Muscle layer of duodenum (tissue), 2 donors: ENCODE measurements around the gene PACSIN1.
A peak's percentile ranks its signal among the peaks of the same experiment; 100 is the strongest.

Source experiments
- H3K27ac ChIP-seq: one replicate; pipeline ENCODE4 v1.7.0; 2013; ENCODE audit warnings: mild to moderate bottlenecking, low read length
- H3K27me3 ChIP-seq: one replicate; pipeline ENCODE4 v1.7.0; 2013; ENCODE audit warnings: low read depth, mild to moderate bottlenecking, control low read depth, low read length
- H3K36me3 ChIP-seq, 2 donors: one replicate each; pipeline ENCODE4 v1.7.0; 2013; ENCODE audit warnings: low read length in 2 of 2, control low read depth in 1 of 2, mild to moderate bottlenecking in 1 of 2; ENCODE audit not compliant: insufficient read depth in 2 of 2, control insufficient read depth in 1 of 2
- H3K4me1 ChIP-seq, 2 donors: one replicate each; pipeline ENCODE4 v1.7.0; 2013; ENCODE audit warnings: low read length in 2 of 2, mild to moderate bottlenecking in 2 of 2, control low read depth in 1 of 2, moderate library complexity in 1 of 2; ENCODE audit not compliant: insufficient read depth in 2 of 2, control insufficient read depth in 1 of 2
- H3K4me3 ChIP-seq, 2 donors: one replicate each; pipeline ENCODE4 v1.7.0; 2013; ENCODE audit warnings: low read length in 2 of 2, low read depth in 1 of 2, mild to moderate bottlenecking in 1 of 2
- H3K9me3 ChIP-seq, 2 donors: one replicate each; pipeline ENCODE4 v1.7.0; 2013; ENCODE audit warnings: low read length in 2 of 2, control low read depth in 1 of 2, mild to moderate bottlenecking in 1 of 2; ENCODE audit not compliant: control insufficient read depth in 1 of 2
- donor health status: healthy.

The PACSIN1 gene, protein sequence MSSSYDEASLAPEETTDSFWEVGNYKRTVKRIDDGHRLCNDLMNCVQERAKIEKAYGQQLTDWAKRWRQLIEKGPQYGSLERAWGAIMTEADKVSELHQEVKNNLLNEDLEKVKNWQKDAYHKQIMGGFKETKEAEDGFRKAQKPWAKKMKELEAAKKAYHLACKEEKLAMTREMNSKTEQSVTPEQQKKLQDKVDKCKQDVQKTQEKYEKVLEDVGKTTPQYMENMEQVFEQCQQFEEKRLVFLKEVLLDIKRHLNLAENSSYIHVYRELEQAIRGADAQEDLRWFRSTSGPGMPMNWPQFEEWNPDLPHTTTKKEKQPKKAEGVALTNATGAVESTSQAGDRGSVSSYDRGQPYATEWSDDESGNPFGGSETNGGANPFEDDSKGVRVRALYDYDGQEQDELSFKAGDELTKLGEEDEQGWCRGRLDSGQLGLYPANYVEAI

DNA sequence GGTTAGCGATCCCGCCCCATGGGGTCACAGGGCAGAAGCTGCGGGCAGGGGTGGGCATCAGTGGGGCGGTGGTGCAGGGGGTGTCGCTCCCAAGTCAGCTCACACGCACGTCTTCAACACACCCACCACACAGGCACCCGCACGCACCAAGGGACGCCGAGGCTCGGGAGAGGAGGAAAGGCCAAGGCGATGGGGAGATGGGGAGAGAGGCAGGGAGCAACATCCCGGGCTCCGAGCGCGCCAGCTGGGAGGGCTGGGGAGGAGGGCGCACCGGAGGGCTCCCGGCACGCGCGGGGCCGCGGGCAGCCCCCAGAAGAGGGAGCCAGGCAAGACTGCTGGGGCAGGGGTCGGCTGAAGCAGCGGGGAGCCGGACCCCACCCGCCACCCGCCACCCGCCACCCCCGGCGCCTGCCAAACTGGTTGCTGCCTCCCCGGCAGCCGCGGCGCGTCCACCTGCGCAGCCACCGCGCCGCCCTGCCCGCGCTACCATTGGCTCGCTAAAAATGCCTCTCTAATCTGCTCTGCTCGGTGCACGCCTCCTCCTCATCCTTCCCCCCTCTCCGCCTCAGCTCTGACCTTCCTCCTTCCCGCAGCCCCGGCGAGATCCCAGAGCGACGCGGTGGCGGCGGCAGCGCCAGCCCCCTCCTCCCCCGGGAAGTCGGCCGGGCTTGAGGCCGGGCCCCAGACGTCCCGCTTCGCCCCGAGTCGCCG lies at the start of gene PACSIN1:
PACSIN1 (plus strand) TSS at position 546 of the 711 bp plus-strand sequence. CDS start 60,230 bp downstream, outside the sequence.
- Histone ChIP-seq H3K4me1 (peaks cover 0 to 9% of the 10 kb centered on the region in 2 donors), H3K4me3 (peak within 1 kb of the TSS in 1 of 2 donors; percentile 56), H3K36me3 (no peaks in the 10 kb centered on the region), H3K27ac (no peak within 1 kb of the TSS), H3K27me3 (peaks cover 12% of the 10 kb centered on the region), H3K9me3 (no peaks in the 10 kb centered on the region)

GRCh38 chr6:34416877-34417371 lies 49.0 kb upstream of the PACSIN1 start:
- Histone ChIP-seq H3K27ac (no peak overlapping the region), H3K27me3 (no peaks in the 10 kb centered on the region), H3K9me3 (no peaks in the 10 kb centered on the region), H3K4me1 (peaks cover 0 to 6% of the 10 kb centered on the region in 2 donors), H3K4me3 (no peak overlapping the region), H3K36me3 (peaks cover 39 to 45% of the 10 kb centered on the region in 2 donors)

- Histone ChIP-seq H3K4me3 (no peak overlapping the region), H3K36me3 (peaks cover 51 to 59% of the 10 kb centered on the region in 2 donors), H3K27me3 (no peaks in the 10 kb centered on the region), H3K9me3 (no peaks in the 10 kb centered on the region), H3K27ac (no peak overlapping the region), H3K4me1 (peaks cover 0 to 9% of the 10 kb centered on the region in 2 donors)
Observed at GRCh38 chr6:34418367-34418766, 47.5 kb upstream of the PACSIN1 start.

DNA sequence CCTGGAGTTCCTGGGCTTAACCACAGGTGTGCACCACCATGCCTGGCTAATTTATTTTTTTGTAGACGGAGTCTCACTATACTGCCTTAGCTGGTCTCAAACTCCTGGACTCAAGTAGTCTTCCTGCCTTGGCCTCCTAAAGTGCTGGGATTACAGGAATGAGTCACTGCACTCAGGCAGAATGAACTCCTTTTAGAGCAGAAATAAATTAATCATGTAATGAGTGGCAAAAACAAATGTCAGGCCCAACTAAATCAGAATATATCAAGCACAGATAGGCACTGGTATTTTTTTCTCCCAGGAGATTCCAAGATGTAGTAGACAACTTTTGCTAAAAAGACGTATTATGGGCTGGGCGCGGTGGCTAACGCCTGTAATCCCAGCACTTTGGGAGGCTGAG lies 42.6 kb upstream of the PACSIN1 start:
- Histone ChIP-seq H3K4me1 (peaks cover 10 to 19% of the 10 kb centered on the region in 2 donors), H3K36me3 (peaks cover 44 to 56% of the 10 kb centered on the region in 2 donors), H3K9me3 (no peaks in the 10 kb centered on the region), H3K27ac (no peak overlapping the region), H3K4me3 (no peak overlapping the region), H3K27me3 (no peaks in the 10 kb centered on the region)

- Histone ChIP-seq H3K9me3 (no peaks in the 10 kb centered on the region), H3K4me1 (peaks cover 10 to 19% of the 10 kb centered on the region in 2 donors), H3K4me3 (peak overlapping the region; percentile 66 to 94), H3K27me3 (no peaks in the 10 kb centered on the region), H3K36me3 (peaks cover 38 to 49% of the 10 kb centered on the region in 2 donors), H3K27ac (peak overlapping the region; percentile 92)
Observed at GRCh38 chr6:34424200-34425131, 41.4 kb upstream of the PACSIN1 start.

DNA sequence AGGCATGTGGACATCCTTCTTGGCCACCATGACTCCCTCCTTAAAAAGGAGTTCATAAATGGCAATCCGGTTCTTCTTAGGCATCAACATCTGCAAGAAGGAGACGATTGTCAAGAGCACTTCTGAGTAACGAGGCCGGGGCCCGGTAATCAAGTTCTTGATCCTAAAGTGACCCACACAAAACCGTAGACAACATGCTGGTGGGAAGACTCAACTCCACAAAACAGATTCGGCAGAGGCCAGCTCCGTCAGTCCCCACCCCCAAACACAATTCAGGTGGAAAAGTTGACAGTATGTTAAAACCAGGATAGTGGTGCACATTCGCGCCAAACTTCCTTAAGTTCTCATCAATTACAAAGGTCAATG lies 40.8 kb upstream of the PACSIN1 start:
- no peaks in the 10 kb centered on the region for H3K9me3 ChIP-seq
- H3K27me3 ChIP-seq: no peaks in the 10 kb centered on the region
- H3K4me1 ChIP-seq: peaks cover 10 to 19% of the 10 kb centered on the region in 2 donors
- peaks cover 35 to 43% of the 10 kb centered on the region in 2 donors for H3K36me3 ChIP-seq
- H3K4me3 ChIP-seq: peak overlapping the region; percentile 66 to 94
- peak overlapping the region; percentile 92 for H3K27ac ChIP-seq

DNA sequence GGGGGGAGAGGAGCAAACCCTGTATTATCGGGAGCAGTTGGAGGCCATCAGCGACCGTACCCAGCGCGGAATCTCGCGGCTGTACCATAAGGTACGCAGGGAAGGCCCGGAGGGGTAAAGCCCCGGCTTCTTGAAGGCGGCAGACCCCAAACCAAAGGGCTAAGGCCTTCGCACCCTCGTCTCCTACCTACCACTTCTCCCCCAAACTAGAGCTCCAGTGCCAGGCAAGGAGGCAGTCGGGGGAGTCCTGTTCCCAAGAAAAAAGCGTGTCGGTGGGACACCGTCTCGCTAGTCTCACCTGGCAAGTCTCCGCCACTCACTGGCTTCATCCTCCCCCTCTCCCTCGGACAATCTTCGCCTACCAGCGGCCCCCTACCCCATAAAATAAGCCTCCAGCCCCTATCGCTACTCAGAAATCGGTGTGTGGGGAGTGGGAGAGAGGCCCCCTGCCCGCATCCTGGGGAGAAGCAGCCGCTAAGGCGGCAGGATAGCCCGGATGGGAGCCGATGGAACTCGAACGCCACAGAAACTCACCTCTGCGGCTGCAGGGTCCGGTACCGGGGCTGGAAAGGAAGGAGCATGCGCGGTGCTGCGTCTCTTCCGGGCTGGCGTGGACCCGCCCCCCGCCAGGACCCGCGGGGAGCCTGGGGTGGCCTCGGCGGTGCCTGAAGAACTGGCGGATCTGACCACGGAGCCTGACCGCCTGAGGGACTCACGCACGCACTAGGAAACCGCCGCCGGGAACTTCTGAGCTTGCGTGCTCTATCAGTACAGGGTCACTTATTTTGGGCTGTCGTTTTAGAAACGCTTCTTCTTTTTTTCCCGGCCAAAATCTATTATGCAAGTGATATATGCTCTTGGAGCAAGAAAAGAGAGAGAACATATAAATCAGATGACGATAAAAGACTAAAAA lies 40.1 kb upstream of the PACSIN1 start, which contains the start of gene RPS10:
RPS10 (minus strand) TSS at position 572 of the 913 bp plus-strand sequence. CDS start 848 bp downstream, outside the sequence.
- H3K36me3 ChIP-seq: peaks cover 30 to 36% of the 10 kb centered on the region in 2 donors
- no peaks in the 10 kb centered on the region for H3K9me3 ChIP-seq
- H3K27me3 ChIP-seq: no peaks in the 10 kb centered on the region
- peak within 1 kb of the TSS; percentile 92 for H3K27ac ChIP-seq
- peaks cover 10 to 19% of the 10 kb centered on the region in 2 donors for H3K4me1 ChIP-seq
- H3K4me3 ChIP-seq: peak within 1 kb of the TSS; percentile 66 to 94

DNA sequence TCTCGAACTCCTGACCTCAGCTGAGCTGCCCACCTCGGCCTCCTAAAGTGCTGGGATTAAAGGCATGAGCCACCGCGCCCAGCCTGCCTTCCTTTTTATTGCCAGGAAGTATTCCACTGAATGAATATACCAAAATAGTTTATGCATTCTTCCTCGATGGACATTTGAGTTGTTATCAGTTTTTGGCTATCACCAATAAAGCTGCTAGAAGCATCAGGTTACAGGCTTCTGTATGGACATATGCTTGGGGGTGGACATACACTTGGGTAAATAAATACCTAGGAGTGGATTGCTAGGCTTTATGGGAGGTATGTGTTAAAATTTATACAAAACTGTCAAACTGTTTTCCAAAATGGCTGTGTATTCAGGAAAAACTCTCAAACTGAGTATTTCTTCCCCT lies 30.0 kb upstream of the PACSIN1 start:
- Histone ChIP-seq H3K4me1 (no peaks in the 10 kb centered on the region), H3K4me3 (no peak overlapping the region), H3K27me3 (no peaks in the 10 kb centered on the region), H3K9me3 (no peaks in the 10 kb centered on the region), H3K36me3 (no peaks in the 10 kb centered on the region), H3K27ac (no peak overlapping the region)

- no peak overlapping the region for H3K4me3 ChIP-seq
- no peaks in the 10 kb centered on the region for H3K27me3 ChIP-seq
- no peak overlapping the region for H3K27ac ChIP-seq
- H3K36me3 ChIP-seq: no peaks in the 10 kb centered on the region
- H3K4me1 ChIP-seq: no peaks in the 10 kb centered on the region
- no peaks in the 10 kb centered on the region for H3K9me3 ChIP-seq
Observed at GRCh38 chr6:34436803-34437643, 28.9 kb upstream of the PACSIN1 start.
